HG03108 (cell line): Measurements from ENCODE around the gene SH3RF2.
"Not testable (repeated sequence)": the region's sequence is repeated elsewhere in the genome, so short reads cannot be mapped to it uniquely, and the experiment has no call there.

Source experiments
- ATAC-seq: cut with Tn5 transposase; IDR thresholded peaks from one replicate; pipeline ENCODE4 v1.9.1; 2021; ENCODE audit warnings: moderate library complexity; ENCODE audit not compliant: unreplicated experiment

The SH3RF2 gene

GRCh38 chr5:145978708-145979107 lies 42.3 kb downstream of the SH3RF2 start:
- no peak for ATAC-seq

GRCh38 chr5:145979270-145980223 lies 43.2 kb downstream of the SH3RF2 start:
- ATAC-seq: no peak

GRCh38 chr5:145980259-145980658 lies 43.9 kb downstream of the SH3RF2 start:
- ATAC-seq: no peak

- ATAC-seq: no peak
These were observed 44.3 kb downstream of the SH3RF2 start for GRCh38 chr5:145980718-145981117.

- no peak for ATAC-seq
These were observed 45.5 kb downstream of the SH3RF2 start for GRCh38 chr5:145981589-145982571.

GRCh38 chr5:145982572-145983318 lies 46.4 kb downstream of the SH3RF2 start:
- ATAC-seq: no peak

GRCh38 chr5:145983446-145983845 lies 47.1 kb downstream of the SH3RF2 start:
- ATAC-seq: no peak

GRCh38 chr5:145984072-145984471 lies 47.7 kb downstream of the SH3RF2 start:
- ATAC-seq: no peak

- no peak for ATAC-seq
These were observed 51.5 kb downstream of the SH3RF2 start for GRCh38 chr5:145987856-145988255.

- ATAC-seq: no peak
These were observed 52.6 kb downstream of the SH3RF2 start for GRCh38 chr5:145988993-145989392.

- no peak for ATAC-seq
These were observed 53.0 kb downstream of the SH3RF2 start for GRCh38 chr5:145989428-145989827.

- no peak for ATAC-seq
These were observed 53.8 kb downstream of the SH3RF2 start for GRCh38 chr5:145990170-145990569.

GRCh38 chr5:145991044-145991575 lies 54.7 kb downstream of the SH3RF2 start:
- ATAC-seq: no peak

GRCh38 chr5:145993538-145993937 lies 57.2 kb downstream of the SH3RF2 start:
- ATAC-seq: not testable (repeated sequence)

GRCh38 chr5:145996135-145996534 lies 59.8 kb downstream of the SH3RF2 start:
- no peak for ATAC-seq

GRCh38 chr5:145999208-145999607 lies 62.8 kb downstream of the SH3RF2 start:
- ATAC-seq: no peak

- ATAC-seq: no peak
These were observed 63.7 kb downstream of the SH3RF2 start for GRCh38 chr5:146000072-146000471.

GRCh38 chr5:146001544-146002190 lies 65.3 kb downstream of the SH3RF2 start:
- no peak for ATAC-seq

GRCh38 chr5:146002491-146002890 lies 66.1 kb downstream of the SH3RF2 start:
- no peak for ATAC-seq

- ATAC-seq: no peak
These were observed 67.5 kb downstream of the SH3RF2 start for GRCh38 chr5:146003852-146004251.
